GM12872 (cell line): ENCODE measurements around the gene SEMA4B.

Experiments
- TF ChIP-seq, protein P1 (sequence below): IDR thresholded peaks from 3 replicates; pipeline ENCODE4 v1.5.1; 2011; ENCODE audit warnings: low read depth, mild to moderate bottlenecking, low read length, moderate library complexity; ENCODE audit not compliant: insufficient read depth

The SEMA4B gene

GRCh38 chr15:90203922-90204321, 2.8 kb downstream of the SEMA4B start:
- TF ChIP-seq, protein P1, sequence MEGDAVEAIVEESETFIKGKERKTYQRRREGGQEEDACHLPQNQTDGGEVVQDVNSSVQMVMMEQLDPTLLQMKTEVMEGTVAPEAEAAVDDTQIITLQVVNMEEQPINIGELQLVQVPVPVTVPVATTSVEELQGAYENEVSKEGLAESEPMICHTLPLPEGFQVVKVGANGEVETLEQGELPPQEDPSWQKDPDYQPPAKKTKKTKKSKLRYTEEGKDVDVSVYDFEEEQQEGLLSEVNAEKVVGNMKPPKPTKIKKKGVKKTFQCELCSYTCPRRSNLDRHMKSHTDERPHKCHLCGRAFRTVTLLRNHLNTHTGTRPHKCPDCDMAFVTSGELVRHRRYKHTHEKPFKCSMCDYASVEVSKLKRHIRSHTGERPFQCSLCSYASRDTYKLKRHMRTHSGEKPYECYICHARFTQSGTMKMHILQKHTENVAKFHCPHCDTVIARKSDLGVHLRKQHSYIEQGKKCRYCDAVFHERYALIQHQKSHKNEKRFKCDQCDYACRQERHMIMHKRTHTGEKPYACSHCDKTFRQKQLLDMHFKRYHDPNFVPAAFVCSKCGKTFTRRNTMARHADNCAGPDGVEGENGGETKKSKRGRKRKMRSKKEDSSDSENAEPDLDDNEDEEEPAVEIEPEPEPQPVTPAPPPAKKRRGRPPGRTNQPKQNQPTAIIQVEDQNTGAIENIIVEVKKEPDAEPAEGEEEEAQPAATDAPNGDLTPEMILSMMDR: no peak

DNA sequence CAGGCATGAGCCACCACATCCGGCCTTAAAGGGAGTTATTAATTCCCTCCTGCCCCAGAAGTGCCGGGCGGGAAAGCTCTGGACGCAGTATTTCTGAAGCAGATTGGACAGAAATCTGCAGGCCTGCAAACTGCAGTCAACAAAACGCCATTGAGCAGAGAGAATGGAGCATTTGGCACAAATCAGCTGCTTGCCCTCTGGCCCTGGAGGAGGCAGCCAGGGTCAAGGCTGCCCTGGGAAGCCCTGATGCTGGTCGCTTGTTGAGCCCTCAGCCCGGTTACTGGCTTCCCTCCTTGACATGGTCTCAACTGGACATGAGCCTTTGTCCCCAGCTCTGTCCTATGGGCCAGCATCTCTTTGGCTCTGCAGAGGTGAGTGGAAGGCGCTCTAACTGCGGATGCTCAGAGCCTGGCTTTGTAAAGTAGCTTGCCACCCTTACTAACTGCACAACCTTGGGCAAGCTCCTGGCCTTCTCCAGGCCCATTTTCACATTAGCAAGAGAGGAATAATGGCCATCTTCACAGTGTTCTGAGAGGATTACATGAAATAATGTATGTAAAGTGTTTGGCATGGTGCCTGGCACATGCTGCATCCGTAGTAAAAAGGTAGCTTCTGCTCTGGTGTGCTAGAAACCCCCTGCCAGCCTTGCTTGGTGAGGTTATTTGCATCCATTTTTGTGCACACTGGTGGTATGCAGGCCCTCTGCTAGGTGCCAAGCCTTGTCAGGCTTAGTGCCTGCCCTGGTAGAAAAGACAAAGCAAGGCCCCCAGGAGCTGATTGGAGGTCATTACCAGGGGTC, 4.1 kb downstream of the SEMA4B start:
- TF ChIP-seq, protein P1: no peak

DNA sequence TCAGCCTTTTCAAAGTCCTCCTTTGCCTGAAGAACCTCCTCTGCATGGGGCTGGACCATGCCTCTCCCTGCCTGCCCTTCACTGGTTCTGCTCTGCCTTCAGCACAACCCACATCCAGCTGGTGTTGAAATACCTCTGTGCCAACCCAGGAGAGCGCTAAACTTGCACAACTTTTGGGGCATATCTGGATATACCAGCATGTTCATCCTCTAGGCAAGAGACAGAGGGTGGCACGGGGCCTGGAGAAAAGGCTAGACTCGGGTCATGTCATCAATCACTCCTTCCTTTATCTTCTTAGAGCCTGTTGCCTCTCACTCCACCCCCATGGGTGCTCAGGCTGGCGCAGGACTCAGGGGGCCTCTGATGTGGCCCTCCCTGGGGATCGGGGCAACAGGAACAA, 4.8 kb downstream of the SEMA4B start:
- TF ChIP-seq, protein P1: no peak

GRCh38 chr15:90207252-90207651, 6.1 kb downstream of the SEMA4B start:
- TF ChIP-seq, protein P1: no peak

DNA sequence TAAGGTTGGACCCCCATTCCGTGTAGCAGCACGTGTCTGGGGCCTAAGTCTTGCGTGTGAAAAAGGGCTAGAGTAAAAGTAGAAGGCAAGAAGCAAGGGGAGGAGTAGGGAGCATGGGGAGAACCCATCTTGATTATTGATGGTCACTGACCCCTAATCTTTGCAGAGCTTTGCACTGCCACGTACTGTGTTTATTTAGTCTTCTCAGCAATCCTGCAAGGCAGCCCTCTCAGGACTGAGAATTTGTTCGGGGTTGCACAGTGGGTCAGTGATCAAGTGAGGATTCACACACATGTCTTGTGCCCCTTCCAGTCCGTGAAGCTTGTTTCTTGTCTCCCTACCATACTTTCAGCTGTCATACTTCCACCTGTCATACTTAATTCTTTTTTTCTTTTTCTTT, 7.2 kb downstream of the SEMA4B start:
- TF ChIP-seq, protein P1: no peak

- TF ChIP-seq, protein P1: no peak
These were observed 8.5 kb downstream of the SEMA4B start for GRCh38 chr15:90209591-90209990.

DNA sequence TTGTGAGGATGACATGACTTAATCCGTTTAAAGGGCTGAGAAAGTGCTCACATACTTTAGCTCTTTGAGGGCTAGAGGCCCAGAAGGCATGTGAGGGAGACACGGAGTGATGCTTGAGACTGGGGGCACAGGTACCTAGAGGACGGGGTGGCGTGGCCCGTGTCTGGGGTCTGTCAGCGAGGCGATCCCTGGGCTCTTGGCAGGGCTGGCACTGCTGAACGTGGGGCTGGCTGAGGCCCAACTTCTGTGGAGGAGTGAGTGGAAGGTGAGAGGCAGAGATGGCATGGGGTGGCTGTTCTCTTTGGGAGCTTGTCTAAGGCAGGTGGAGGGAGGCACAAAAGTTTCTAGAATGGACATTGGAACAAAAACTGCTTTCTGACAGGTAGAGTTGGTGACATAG, 9.5 kb downstream of the SEMA4B start:
- TF ChIP-seq, protein P1: no peak
